Medulla oblongata (tissue), 1 donor: Measurements from ENCODE around the gene CSNK1E.

Experiments used
- DNase-seq: peaks from one replicate; pipeline ENCODE4 v3.0.0-alpha.2; 2015; ENCODE audit errors: extremely low spot score

Gene CSNK1E

DNA sequence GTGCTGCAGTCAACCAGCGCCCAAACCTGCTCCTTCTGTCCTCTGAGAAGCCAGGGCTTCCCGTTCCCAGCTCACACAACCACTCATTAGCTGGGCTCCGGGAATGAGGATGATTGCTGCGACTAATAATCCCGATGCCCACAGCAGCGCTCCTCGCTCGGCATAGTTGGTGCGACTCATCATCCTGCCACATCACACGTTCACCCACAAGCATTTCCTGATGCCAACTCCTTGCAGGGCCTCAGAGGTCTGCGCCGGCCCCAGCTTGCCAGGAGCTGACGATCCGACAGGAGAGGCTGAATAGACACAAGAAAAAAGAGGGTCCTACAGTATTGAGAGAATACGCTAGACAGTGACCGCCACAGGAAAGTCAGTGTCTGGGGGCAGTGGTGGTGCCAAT, 10.6 kb upstream of the CSNK1E start:
- DNase-seq, result no peak

- DNase-seq, result no peak
Observed at GRCh38 chr22:38327396-38327795, 10.2 kb upstream of the CSNK1E start.

DNA sequence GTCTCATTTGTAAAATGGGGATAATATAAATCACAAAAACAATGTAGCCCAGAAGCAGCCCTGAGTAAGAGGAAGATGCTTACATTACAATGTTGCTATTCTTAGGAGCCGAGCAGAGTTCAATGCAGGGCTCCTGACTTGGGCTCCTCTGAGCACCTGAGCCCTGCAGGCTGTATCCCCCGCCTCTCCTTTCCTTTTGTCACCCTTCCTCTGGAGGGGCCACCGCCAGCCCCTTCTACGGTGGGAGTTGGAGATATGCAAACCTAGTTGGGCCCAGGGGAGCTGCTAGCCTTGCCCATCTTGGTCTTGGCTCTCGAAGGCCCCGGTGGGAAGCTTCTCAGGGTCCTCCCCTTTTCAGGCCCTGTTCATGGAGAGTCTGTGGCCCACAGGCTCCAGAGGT, 8.4 kb upstream of the CSNK1E start:
- no peak for DNase-seq

DNA sequence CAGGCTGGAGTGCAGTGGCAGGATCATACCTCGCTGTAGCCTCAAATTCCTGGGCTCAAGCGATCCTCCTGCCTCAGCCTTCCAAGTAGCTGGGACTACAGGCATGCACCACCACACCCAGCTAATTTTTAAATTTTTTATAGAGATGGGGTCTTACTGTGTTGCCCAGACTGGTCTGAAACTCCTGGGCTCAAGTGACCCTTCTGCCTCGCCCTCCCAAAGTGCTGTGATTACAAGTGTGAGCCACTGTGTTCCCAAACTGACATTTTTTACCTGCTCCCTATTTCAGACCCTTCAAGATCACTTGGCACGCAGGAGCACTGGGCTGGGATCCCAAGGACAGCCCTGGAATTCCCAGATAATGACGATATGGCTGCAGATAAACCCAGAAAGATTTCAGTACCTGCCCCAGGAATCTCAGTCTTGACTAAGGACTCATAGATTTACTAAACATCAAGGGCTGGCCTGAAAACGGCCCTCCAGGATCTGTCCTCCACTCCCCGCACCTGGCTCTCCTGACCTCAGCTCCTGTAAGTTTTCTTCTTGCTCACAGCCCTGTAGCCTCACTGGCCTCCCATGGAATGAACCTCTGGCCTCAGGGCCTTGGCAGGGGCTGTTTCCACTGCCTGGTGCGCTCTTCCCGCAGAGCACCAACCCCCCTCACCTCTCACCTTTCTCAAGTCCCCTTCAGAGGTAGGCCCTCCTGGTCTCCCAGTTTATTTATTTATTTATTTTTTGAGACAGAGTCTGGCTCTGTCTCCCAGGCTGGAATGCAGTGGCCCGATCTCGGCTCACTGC, 3.6 kb upstream of the CSNK1E start:
- no peak for DNase-seq

DNA sequence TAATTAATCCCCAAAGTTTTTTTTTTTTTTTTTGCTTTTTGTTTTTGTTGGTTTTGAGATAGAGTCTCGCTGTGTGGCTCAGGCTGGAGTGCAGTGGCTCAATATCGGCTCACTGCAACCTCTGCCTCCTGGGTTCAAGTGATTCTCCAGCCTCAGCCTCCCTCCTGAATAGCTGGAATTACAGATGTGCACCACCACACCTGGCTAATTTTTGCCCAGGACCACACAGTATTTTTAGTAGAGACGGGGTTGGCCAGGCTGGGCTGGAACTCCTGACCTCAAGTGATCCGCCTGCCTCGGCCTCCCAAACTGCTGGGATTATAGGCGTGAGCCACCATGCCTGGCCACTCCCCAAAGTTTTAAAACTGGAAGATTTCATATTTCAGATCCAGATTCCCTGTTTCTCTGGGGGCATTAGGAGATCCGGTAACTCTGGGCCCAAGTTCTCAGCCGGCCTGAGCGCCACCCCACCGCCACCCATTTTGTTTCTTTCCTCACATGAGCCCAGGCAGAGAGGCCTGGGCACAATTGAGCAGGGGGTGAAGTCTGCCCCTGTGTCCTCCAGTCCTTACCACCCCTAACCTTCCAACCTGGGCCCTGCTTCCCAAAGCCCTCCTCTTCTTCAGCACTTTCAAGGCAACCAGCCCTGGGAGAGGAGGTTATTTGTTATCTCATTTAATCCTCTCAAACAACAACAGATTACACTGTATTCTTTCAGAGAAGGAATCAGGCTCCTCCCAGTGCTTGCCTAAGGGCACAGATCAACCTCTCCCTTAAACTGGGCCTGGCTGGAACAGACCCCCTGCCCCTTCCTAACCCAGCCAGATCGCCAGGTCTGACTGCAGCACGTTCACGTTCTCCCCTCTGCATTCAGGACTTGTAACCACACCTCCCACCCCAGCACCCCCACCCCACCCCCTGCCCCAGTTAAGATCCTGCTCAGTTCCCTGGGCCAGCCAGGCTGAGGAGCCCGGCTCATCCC, 1.9 kb upstream of the CSNK1E start:
- DNase-seq, result no peak

DNA sequence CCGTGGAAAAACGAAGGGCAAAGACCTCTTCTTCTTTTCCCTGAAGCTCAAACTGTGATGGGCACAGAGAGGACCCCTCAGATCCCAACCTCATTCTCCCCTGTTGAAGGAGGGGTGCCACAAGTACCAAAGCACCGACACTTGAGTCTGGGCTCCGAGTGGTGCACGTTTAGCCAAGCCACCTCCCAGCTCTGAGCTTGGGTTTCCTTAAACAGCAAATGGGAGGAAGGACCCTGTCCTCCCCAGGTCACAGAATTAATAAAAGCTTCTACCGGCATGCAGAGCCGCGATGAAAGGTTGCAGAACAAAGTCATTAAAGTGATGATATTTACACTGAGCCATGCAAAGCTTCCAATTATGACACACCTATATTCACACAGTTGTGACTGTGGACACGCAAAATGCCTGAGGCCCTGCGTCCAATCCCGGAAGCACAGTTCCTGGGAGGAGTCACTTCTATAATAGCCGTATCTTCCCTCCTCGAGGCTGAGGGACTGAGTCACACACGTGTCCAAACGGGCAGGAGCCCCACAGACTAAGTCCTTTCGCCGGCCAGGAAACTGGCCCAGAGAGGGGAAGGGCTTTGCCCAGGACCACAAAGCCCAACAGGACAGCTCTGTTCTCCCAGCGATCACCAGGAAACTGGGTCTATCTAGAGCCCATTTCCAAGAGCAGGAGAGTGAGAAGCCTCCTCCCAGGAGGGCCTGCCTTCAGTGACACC, 922 bp upstream of the CSNK1E start:
- peak; percentile 59 for DNase-seq

- DNase-seq, result peak; percentile 85
Observed at GRCh38 chr22:38316364-38317121, 690 bp downstream of the CSNK1E start.

GRCh38 chr22:38315823-38316363, 1.3 kb downstream of the CSNK1E start:
- no peak for DNase-seq

- DNase-seq, result peak; percentile 45
Observed at GRCh38 chr22:38314933-38315822, 2.1 kb downstream of the CSNK1E start.

GRCh38 chr22:38314051-38314932, 2.9 kb downstream of the CSNK1E start:
- peak; percentile 30 for DNase-seq

- DNase-seq, result peak; percentile 69
Observed at GRCh38 chr22:38313384-38313955, 3.8 kb downstream of the CSNK1E start.

DNA sequence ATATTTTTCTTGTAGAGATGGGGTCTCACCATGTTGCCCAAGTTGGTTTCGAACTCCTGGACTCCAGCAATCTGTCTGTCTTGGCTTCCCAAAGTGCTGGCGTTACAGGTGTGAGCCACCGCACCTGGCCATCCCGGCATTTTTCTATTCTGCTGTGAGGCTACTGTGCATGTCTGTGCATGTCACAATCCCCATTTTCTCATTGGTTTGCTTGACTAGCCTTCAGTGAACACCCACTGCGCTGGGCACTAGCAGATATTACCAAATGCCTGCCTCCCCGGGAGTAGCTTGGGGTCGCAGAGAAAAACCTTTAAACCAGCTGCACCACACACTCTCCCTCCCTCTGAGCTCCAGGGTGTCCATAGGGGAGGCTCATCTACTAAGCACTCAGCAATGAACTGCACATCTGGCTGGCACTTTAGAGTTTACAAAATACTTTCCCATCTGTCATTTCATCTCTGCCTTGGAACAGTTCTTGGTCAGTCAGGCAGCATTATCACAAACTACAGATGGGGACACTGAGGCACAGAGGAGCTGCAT, 4.9 kb downstream of the CSNK1E start:
- DNase-seq, result no peak

DNA sequence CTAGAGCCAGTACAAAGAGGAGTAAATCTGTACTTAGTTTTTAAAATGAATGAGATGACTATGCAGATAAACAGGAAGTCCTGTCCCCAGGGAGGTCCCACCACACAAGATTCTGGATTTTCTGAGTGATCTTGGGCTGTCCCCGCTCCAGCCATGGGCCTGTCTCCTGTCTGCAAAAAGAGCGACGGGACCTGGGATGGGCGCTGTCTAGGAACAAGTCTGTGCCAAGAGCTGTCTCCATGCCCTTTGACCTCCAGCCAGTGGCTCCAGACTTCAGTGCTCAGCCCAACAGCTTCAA, 6.0 kb downstream of the CSNK1E start:
- no peak for DNase-seq

- DNase-seq, result no peak
Observed at GRCh38 chr22:38310518-38311322, 6.5 kb downstream of the CSNK1E start.

DNA sequence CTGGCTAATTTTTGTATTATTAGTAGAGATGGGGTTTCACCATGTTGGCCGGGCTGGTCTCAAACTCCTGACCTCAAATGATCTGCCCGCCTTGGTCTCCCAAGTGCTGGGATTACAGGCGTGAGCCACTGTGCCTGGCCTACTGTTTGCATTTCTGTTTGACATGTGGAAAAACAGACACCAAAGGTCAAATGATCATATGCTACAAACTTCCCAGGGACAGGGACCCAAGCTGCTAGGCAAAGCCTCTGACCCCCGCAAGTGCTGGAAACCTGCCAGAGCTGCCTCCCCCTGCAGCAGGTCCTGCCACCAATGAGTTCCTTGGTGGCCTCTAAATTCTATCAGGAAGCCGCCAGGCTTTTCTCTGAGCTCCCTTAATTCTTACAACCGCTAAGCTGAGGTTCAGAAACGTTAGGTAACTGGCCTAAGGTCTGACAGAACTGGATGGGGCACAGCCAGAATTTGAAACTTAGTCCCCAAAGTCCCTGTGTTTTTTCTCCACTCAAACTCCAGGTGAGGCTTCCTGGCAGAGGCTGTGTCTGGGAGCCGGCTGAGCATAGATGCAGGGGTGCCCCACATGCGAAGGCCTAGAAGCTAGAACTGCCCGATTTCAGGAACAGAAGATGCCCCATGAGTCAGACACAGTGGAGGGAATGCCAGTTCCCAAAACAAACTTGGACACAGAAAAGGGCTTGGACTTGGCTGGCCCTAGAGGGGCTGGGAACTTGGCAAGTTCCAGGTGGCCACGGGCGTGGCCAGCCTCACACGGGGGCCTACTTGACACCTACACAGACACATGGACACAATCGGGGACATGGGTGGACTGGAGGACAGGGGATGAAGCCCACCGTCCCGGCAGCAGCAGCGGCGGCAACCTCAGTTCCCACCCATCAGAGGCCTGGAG, 7.4 kb downstream of the CSNK1E start:
- peak; percentile 46 for DNase-seq

GRCh38 chr22:38308791-38309498, 8.3 kb downstream of the CSNK1E start:
- DNase-seq, result no peak
